ENCODE results near the gene CACFD1. TPM values are rescaled to one million over a fixed set of nuclear protein-coding genes. Genes with fewer than 3 reads are reported as not detected.
A peak's percentile ranks its signal among the peaks of the same experiment; 100 is the strongest.

Gene CACFD1
- total and polyA plus RNA-seq, 9 of the 15 experiments (the other 6 are each of a cell fraction or from before 2014, with no cell fraction given) = 0.11 to 1.4 (median 1.1) TPM; not detected in 2

DNA sequence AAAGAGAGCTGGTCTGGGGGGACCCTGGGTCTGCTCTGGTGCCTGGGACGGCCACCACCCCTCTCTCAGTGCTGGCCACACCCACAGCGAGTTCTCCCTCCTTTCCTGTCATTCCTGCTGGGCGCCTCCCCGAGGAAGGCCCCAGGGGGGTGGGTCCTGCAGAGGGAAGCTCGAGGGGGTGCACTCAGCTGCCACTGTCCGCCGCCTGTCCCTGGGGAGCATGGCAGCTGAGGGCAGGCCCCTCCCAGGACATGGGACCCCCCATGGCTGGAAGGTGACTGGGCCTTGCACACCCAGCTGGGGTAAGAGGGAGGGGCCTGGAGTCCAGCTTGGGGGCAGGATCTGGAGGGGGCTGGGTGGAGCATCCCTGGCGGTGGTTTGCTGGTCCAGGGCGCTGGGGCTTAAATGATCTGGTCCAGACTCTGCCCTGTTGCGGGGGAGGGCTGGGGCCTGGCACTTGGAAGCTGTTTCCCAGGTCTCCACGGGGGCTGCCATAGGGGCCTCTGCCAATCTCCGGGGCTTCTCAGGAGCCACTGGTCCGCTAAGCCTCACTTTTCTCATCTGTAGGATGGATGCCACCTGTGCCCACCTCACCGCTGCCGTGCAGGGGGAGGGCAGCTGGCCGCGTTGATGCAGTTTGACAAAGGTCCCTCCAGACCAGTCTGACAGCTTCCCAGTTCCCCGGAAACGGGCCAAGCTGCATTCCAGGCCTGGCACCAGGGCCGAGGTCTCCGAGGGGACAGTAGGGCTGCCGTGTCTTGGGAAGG is 25.1 kb downstream of the CACFD1 start:
- intact Hi-C loops (cut with micrococcal nuclease) = no loop called here
- in situ Hi-C loops (cut with MboI) = loop anchor here (5.0 kb wide), 1 partner anchor 298 kb away; no protein-coding TSS in a partner anchor
- Histone ChIP-seq H3K36me3 (ENCODE audit: control insufficient read depth, insufficient read depth, low read length) (no peaks in the 10 kb centered on the region), H3K9me1 (ENCODE audit: control insufficient read depth, insufficient read depth, low read length) (no peaks in the 10 kb centered on the region), H3K4me2 (ENCODE audit: insufficient read depth, low read length) (no peak overlapping the region), H3K4me3 (no peak overlapping the region), H3K9me3 (replicated peaks; ENCODE audit: control insufficient read depth, insufficient read depth, low read depth, low read length) (no peaks in the 10 kb centered on the region), H2AFZ (ENCODE audit: low read depth, low read length) (no peak overlapping the region), H3K79me2 (ENCODE audit: control insufficient read depth, insufficient read depth, low read length) (no peaks in the 10 kb centered on the region), H3K27ac (ENCODE audit: extremely low read depth, low read depth, low read length) (no peak overlapping the region), H3K4me1 (replicated peaks in 1 of 2; ENCODE audit: control insufficient read depth in 2 of 2, insufficient read depth in 2 of 2, low read length in 2 of 2) (peaks cover 0 to 31% of the 10 kb centered on the region in 2 experiments; a peak in 3 of 5 replicates), H3K27me3 (ENCODE audit: control insufficient read depth in 2 of 2, insufficient read depth in 2 of 2, low read length in 2 of 2) (peaks cover 16 to 56% of the 10 kb centered on the region in 2 experiments), H4K20me1 (replicated peaks; ENCODE audit: control insufficient read depth, insufficient read depth, low read length) (no peaks in the 10 kb centered on the region), H3K9ac (ENCODE audit: insufficient read depth in 1 of 2, low read depth in 2 of 2, low read length in 2 of 2) (peak overlapping the region in 1 of 2 experiments; percentile 5; a peak in 1 of 4 replicates)
- POLR2A ChIA-PET = interaction anchor here (0.6 to 1.3 kb wide), 4 partner anchors 10 to 326 kb away, joined by 3 to 4 read pairs (median 3); no protein-coding TSS in a partner anchor
- 18% methylated on average over 16 of the region's 22 CpGs for WGBS (ENCODE audit: insufficient coverage, low coverage, missing lambda C conversion rate)
- CTCF ChIA-PET (ENCODE audit: low intra/inter-chr PET ratio) = interaction anchor here (0.9 to 2.0 kb wide), 3 partner anchors 87 to 463 kb away, joined by 3 to 33 read pairs (median 5); no protein-coding TSS in a partner anchor
- FAIRE-seq = no peak
- peak in 3 of 4 experiments; percentile 32 to 44 (median 42) for DNase-seq (ENCODE audit: extremely low read depth in 1 of 4, low spot score in 3 of 4)
- BruUV-seq (replicated peaks) = no TSS peak
- 0 out of 3 replicates have a peak, but pooled peaks have one; percentile 12 for ATAC-seq
- TF ChIP-seq, protein P1, sequence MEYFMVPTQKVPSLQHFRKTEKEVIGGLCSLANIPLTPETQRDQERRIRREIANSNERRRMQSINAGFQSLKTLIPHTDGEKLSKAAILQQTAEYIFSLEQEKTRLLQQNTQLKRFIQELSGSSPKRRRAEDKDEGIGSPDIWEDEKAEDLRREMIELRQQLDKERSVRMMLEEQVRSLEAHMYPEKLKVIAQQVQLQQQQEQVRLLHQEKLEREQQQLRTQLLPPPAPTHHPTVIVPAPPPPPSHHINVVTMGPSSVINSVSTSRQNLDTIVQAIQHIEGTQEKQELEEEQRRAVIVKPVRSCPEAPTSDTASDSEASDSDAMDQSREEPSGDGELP (CRISPR knock-in tag; IDR thresholded peaks at IDR 0.05; ENCODE audit: borderline replicate concordance) = peak; percentile 26; the same call in 1 of the 2 replicates
- TF ChIP-seq ZNF212 (CRISPR knock-in tag; IDR thresholded peaks at IDR 0.05) = no peak
